Liver (tissue), 3 donors: Measurements from ENCODE around the gene MAP2K4.

Experiments used
- ATF3 ChIP-seq: IDR thresholded peaks from 2 replicates; pipeline ENCODE4 v1.6.1; 2016; ENCODE audit warnings: antibody characterized with exemption
- CTCF ChIP-seq: fragments of 150-350 bp; IDR thresholded peaks from 2 replicates; pipeline ENCODE4 v1.5.1; 2017; ENCODE audit warnings: improper control_type of control experiment, low read depth, low read length; ENCODE audit not compliant: missing input control
- FOXA1 ChIP-seq: IDR thresholded peaks from 2 replicates; pipeline ENCODE4 v1.6.1; 2016; ENCODE audit warnings: antibody characterized with exemption
- HNF4A ChIP-seq, 2 donors: conservative IDR thresholded peaks; 2 replicates each; pipeline ENCODE4 v1.6.1; 2016; ENCODE audit warnings: antibody characterized with exemption in 2 of 2, mild to moderate bottlenecking in 2 of 2
- HNF4G ChIP-seq: IDR thresholded peaks from 2 replicates; pipeline ENCODE4 v1.6.1; 2016; ENCODE audit warnings: antibody characterized with exemption
- JUND ChIP-seq, 2 donors: IDR thresholded peaks; 2 replicates each; pipeline ENCODE4 v1.6.1; 2016; ENCODE audit warnings: antibody characterized with exemption in 2 of 2
- RAD21 ChIP-seq, 2 donors: IDR thresholded peaks; 2 replicates each; pipeline ENCODE4 v1.6.1; 2016; ENCODE audit warnings: antibody characterized with exemption in 2 of 2, mild to moderate bottlenecking in 2 of 2
- SP1 ChIP-seq: IDR thresholded peaks from 2 replicates; pipeline ENCODE4 v1.6.1; 2018; ENCODE audit warnings: antibody characterized with exemption, mild to moderate bottlenecking
- TAF1 ChIP-seq: conservative IDR thresholded peaks from 2 replicates; pipeline ENCODE4 v1.6.1; 2016; ENCODE audit warnings: antibody characterized with exemption, mild to moderate bottlenecking
- YY1 ChIP-seq: IDR thresholded peaks from 2 replicates; pipeline ENCODE4 v1.6.1; 2016; ENCODE audit warnings: antibody characterized with exemption, mild to moderate bottlenecking
- TF ChIP-seq, protein P1 (sequence below): IDR thresholded peaks from 2 replicates; pipeline ENCODE4 v1.6.1; 2016; ENCODE audit warnings: antibody characterized with exemption
- TF ChIP-seq, protein P2 (sequence below): IDR thresholded peaks from 2 replicates; pipeline ENCODE4 v1.6.1; 2016; ENCODE audit warnings: antibody characterized with exemption, mild to moderate bottlenecking
- donor health status: healthy.
- donor health status: healthy.

DNA sequence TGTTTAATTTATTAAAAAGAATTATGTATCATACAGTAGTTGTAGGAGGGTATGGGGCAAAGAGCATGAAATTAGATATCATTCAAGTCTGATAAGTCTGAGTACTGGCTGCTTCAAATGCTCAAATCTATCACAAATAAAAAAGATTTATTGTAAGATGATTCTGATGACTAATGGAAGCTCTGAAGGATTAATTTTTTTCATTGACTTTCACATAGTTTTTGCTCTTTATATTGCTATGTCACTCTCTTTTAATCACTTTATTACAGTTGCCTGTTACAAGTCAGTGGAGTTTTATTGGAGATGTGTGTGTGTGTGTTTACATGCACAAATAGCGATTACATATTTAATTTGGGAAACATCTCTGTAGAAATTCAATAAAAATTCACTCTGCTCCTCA lies 15.0 kb downstream of the MAP2K4 start:
- TF ChIP-seq, protein P1, sequence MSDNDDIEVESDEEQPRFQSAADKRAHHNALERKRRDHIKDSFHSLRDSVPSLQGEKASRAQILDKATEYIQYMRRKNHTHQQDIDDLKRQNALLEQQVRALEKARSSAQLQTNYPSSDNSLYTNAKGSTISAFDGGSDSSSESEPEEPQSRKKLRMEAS = no peak
- TF ChIP-seq CTCF (no peak), SP1 (no peak), JUND (IDR thresholded peaks at IDR 0.05) (no peak), RAD21 (IDR thresholded peaks at IDR 0.05) (no peak), TAF1 (no peak), YY1 (no peak), HNF4A (conservative IDR thresholded peaks at IDR 0.05) (no peak), HNF4G (no peak), ATF3 (no peak), FOXA1 (no peak)
- TF ChIP-seq, protein P2, sequence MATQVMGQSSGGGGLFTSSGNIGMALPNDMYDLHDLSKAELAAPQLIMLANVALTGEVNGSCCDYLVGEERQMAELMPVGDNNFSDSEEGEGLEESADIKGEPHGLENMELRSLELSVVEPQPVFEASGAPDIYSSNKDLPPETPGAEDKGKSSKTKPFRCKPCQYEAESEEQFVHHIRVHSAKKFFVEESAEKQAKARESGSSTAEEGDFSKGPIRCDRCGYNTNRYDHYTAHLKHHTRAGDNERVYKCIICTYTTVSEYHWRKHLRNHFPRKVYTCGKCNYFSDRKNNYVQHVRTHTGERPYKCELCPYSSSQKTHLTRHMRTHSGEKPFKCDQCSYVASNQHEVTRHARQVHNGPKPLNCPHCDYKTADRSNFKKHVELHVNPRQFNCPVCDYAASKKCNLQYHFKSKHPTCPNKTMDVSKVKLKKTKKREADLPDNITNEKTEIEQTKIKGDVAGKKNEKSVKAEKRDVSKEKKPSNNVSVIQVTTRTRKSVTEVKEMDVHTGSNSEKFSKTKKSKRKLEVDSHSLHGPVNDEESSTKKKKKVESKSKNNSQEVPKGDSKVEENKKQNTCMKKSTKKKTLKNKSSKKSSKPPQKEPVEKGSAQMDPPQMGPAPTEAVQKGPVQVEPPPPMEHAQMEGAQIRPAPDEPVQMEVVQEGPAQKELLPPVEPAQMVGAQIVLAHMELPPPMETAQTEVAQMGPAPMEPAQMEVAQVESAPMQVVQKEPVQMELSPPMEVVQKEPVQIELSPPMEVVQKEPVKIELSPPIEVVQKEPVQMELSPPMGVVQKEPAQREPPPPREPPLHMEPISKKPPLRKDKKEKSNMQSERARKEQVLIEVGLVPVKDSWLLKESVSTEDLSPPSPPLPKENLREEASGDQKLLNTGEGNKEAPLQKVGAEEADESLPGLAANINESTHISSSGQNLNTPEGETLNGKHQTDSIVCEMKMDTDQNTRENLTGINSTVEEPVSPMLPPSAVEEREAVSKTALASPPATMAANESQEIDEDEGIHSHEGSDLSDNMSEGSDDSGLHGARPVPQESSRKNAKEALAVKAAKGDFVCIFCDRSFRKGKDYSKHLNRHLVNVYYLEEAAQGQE = no peak
